SK-N-SH treated with all-trans-retinoic acid at 6 μM for 48 hours (cell line): ENCODE results near the gene PLCB2.

ENCODE experiments used
- ARNTL ChIP-seq: fragments of 450-650 bp; formaldehyde crosslinking; IDR thresholded peaks from 2 replicates; pipeline ENCODE4 v1.5.0; 2020; ENCODE audit warnings: low read depth, mild to moderate bottlenecking, moderate library complexity, borderline replicate concordance
- CSDC2 ChIP-seq: fragments of 250-450 bp; sonication (Bioruptor Pico); IDR thresholded peaks from 2 replicates; pipeline ENCODE4 v1.5.0; 2020; ENCODE audit warnings: mild to moderate bottlenecking, moderate library complexity
- GLIS3 ChIP-seq: fragments of 250-450 bp; sonication (Bioruptor Pico); IDR thresholded peaks from 2 replicates; pipeline ENCODE4 v1.5.0; 2020; ENCODE audit warnings: mild to moderate bottlenecking, moderate library complexity
- OSR1 ChIP-seq: fragments of 250-450 bp; sonication (Bioruptor Pico); IDR thresholded peaks from 2 replicates; pipeline ENCODE4 v1.8.0; 2022; ENCODE audit warnings: moderate library complexity, mild to moderate bottlenecking, inconsistent platforms
- PATZ1 ChIP-seq: fragments of 250-450 bp; sonication (Bioruptor Pico); IDR thresholded peaks from 2 replicates; pipeline ENCODE4 v1.8.0; 2020; ENCODE audit warnings: mild to moderate bottlenecking, moderate library complexity, borderline replicate concordance
- POU6F1 ChIP-seq: fragments of 250-450 bp; sonication (Bioruptor Pico); IDR thresholded peaks from 2 replicates; pipeline ENCODE4 v1.8.0; 2021; ENCODE audit warnings: low read depth, mild to moderate bottlenecking, moderate library complexity, borderline replicate concordance
- PPARA ChIP-seq: fragments of 250-450 bp; sonication (Bioruptor Pico); IDR thresholded peaks from 2 replicates; pipeline ENCODE4 v1.5.0; 2020; ENCODE audit warnings: mild to moderate bottlenecking, borderline replicate concordance
- SNAI2 ChIP-seq: fragments of 250-450 bp; sonication (Bioruptor Pico); IDR thresholded peaks from 2 replicates; pipeline ENCODE4 v1.5.0; 2020; ENCODE audit warnings: mild to moderate bottlenecking, moderate library complexity
- TCF4 ChIP-seq: fragments of 250-450 bp; sonication (Bioruptor Pico); IDR thresholded peaks from 2 replicates; pipeline ENCODE4 v1.8.0; 2021; ENCODE audit warnings: mild to moderate bottlenecking, moderate library complexity, borderline replicate concordance
- TOX ChIP-seq: fragments of 250-450 bp; sonication (Bioruptor Pico); IDR thresholded peaks from 2 replicates; pipeline ENCODE4 v1.8.0; 2021; ENCODE audit warnings: mild to moderate bottlenecking, moderate library complexity, borderline replicate concordance
- ZFP3 ChIP-seq: fragments of 250-450 bp; sonication (Bioruptor Pico); IDR thresholded peaks from 2 replicates; pipeline ENCODE4 v1.5.0; 2020; ENCODE audit warnings: mild to moderate bottlenecking, moderate library complexity
- ZFP30 ChIP-seq: fragments of 450-650 bp; formaldehyde crosslinking; IDR thresholded peaks from 2 replicates; pipeline ENCODE4 v1.5.0; 2022; ENCODE audit warnings: mild to moderate bottlenecking, moderate library complexity
- ZNF8 ChIP-seq: fragments of 450-650 bp; formaldehyde crosslinking; IDR thresholded peaks from 2 replicates; pipeline ENCODE4 v1.5.0; 2020; ENCODE audit warnings: mild to moderate bottlenecking, moderate library complexity
- TF ChIP-seq, protein P1 (sequence below): fragments of 250-450 bp; sonication (Bioruptor Pico); IDR thresholded peaks from 2 replicates; pipeline ENCODE4 v1.5.0; 2020; ENCODE audit warnings: mild to moderate bottlenecking, moderate library complexity

DNA sequence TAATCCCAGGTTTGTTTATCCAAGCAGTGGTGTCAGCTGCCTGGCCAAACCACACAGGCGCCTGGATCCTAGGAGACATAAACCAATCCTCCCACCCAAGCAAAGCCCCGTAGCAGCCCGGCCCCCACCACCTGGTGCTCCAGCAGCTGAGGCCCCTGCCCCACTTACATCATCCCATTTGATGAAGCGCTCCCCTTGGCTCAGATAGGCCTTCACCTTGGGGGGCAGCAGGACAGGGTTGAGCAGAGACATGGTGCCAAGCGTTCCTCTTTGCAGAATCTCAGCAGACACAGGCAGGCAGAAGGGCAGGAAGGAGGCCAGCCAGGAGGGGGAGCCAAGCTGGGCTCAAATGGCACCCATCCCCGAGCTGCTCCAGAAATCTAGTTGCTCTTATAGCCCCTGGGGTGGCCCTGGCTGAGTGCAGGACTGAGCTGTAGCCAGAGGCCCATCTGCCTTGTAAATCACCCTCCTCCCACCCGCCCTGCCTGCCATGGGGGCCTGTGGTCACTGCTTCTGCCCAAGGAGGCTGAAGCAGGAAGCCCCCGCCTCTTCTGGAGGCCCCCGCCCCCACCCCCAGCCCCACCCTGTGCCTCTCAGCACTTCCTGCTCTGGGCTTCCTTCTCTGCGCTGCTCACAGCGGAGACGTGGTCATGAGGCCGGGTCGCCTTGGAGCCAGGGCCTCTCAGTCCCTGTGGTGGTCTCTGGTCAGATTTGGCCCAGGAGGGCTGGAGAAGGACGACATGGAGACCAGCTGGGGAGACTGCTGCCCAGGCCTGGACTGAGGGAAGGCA is at the start of gene PLCB2:
- TF ChIP-seq ZFP3: no peak
- TF ChIP-seq PATZ1 (CRISPR knock-in tag): no peak
- no peak for TF ChIP-seq ZFP30 (CRISPR knock-in tag)
- no peak for TF ChIP-seq TOX (CRISPR knock-in tag)
- no peak for TF ChIP-seq ARNTL (CRISPR knock-in tag)
- no peak for TF ChIP-seq POU6F1 (CRISPR knock-in tag)
- no peak for TF ChIP-seq OSR1 (CRISPR knock-in tag)
- no peak for TF ChIP-seq ZNF8 (CRISPR knock-in tag)
- TF ChIP-seq CSDC2 (CRISPR knock-in tag): no peak
- TF ChIP-seq PPARA (CRISPR knock-in tag): no peak
- TF ChIP-seq TCF4 (CRISPR knock-in tag): no peak
- TF ChIP-seq, protein P1, sequence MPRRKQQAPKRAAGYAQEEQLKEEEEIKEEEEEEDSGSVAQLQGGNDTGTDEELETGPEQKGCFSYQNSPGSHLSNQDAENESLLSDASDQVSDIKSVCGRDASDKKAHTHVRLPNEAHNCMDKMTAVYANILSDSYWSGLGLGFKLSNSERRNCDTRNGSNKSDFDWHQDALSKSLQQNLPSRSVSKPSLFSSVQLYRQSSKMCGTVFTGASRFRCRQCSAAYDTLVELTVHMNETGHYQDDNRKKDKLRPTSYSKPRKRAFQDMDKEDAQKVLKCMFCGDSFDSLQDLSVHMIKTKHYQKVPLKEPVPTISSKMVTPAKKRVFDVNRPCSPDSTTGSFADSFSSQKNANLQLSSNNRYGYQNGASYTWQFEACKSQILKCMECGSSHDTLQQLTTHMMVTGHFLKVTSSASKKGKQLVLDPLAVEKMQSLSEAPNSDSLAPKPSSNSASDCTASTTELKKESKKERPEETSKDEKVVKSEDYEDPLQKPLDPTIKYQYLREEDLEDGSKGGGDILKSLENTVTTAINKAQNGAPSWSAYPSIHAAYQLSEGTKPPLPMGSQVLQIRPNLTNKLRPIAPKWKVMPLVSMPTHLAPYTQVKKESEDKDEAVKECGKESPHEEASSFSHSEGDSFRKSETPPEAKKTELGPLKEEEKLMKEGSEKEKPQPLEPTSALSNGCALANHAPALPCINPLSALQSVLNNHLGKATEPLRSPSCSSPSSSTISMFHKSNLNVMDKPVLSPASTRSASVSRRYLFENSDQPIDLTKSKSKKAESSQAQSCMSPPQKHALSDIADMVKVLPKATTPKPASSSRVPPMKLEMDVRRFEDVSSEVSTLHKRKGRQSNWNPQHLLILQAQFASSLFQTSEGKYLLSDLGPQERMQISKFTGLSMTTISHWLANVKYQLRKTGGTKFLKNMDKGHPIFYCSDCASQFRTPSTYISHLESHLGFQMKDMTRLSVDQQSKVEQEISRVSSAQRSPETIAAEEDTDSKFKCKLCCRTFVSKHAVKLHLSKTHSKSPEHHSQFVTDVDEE (CRISPR knock-in tag): no peak
- no peak for TF ChIP-seq SNAI2 (CRISPR knock-in tag)
- TF ChIP-seq GLIS3 (CRISPR knock-in tag): no peak
